ENCODE data around the gene PLEKHG1.

- TF ChIP-seq CTCF (optimal IDR thresholded peaks at IDR 0.05 in 1 of 3, IDR thresholded peaks at IDR 0.05 in 1 of 3, conservative IDR thresholded peaks at IDR 0.05 in 1 of 3; ENCODE audit: extremely low read depth in 1 of 3, insufficient read depth in 2 of 3, low read length in 3 of 3) (no peak), EZH2 (IDR thresholded peaks at IDR 0.05; ENCODE audit: low read length) (no peak)
Observed at GRCh38 chr6:150634964-150635292, 35.2 kb downstream of the PLEKHG1 start.

Data from keratinocyte (primary cell).